ENCODE results near the gene GZMM. TPM values are rescaled to one million over a fixed set of nuclear protein-coding genes. Genes with fewer than 3 reads are reported as not detected.
A peak's percentile ranks its signal among the peaks of the same experiment; 100 is the strongest.

The GZMM gene
- total RNA-seq, 1 donor from 2014 or later: not detected

GRCh38 chr19:574658-575526 is 31.0 kb downstream of the GZMM start:
- peak overlapping the region; percentile 71 to 98 (median 95) for H3K9ac ChIP-seq (ENCODE audit: low read depth in 1 of 3, low read length in 3 of 3)
- H3K27me3 ChIP-seq (ENCODE audit: control insufficient read depth in 3 of 3, insufficient read depth in 3 of 3, low read length in 3 of 3): peaks cover 0 to 5% (median 4%) of the 10 kb centered on the region in 3 donors
- H3K27ac ChIP-seq (ENCODE audit: low read depth, low read length): peak overlapping the region; percentile 91
- peaks cover 43 to 66% (median 59%) of the 10 kb centered on the region in 3 donors for H3K4me1 ChIP-seq (ENCODE audit: control insufficient read depth in 3 of 3, insufficient read depth in 3 of 3, low read length in 3 of 3)
- H3K9me3 ChIP-seq (ENCODE audit: control insufficient read depth in 3 of 3, low read length in 3 of 3): no peaks in the 10 kb centered on the region
- H3K4me3 ChIP-seq (ENCODE audit: low read length in 3 of 3): peak overlapping the region; percentile 71 to 86 (median 74)
- peaks cover 2 to 20% (median 7%) of the 10 kb centered on the region in 3 donors for H3K36me3 ChIP-seq (ENCODE audit: control insufficient read depth in 3 of 3, insufficient read depth in 3 of 3, low read length in 3 of 3)

GRCh38 chr19:575527-576506 is 32.0 kb downstream of the GZMM start:
- H3K4me3 ChIP-seq (ENCODE audit: low read length in 3 of 3): peak overlapping the region; percentile 71 to 86 (median 74)
- peaks cover 8 to 26% (median 13%) of the 10 kb centered on the region in 3 donors for H3K36me3 ChIP-seq (ENCODE audit: control insufficient read depth in 3 of 3, insufficient read depth in 3 of 3, low read length in 3 of 3)
- H3K9ac ChIP-seq (ENCODE audit: low read depth in 1 of 3, low read length in 3 of 3): peak overlapping the region; percentile 50 to 98 (median 95)
- peaks cover 42 to 66% (median 59%) of the 10 kb centered on the region in 3 donors for H3K4me1 ChIP-seq (ENCODE audit: control insufficient read depth in 3 of 3, insufficient read depth in 3 of 3, low read length in 3 of 3)
- H3K27me3 ChIP-seq (ENCODE audit: control insufficient read depth in 3 of 3, insufficient read depth in 3 of 3, low read length in 3 of 3): peaks cover 0 to 5% (median 4%) of the 10 kb centered on the region in 3 donors
- no peaks in the 10 kb centered on the region for H3K9me3 ChIP-seq (ENCODE audit: control insufficient read depth in 3 of 3, low read length in 3 of 3)
- H3K27ac ChIP-seq (ENCODE audit: low read depth, low read length): peak overlapping the region; percentile 93

GRCh38 chr19:576768-577438 is 33.0 kb downstream of the GZMM start:
- Histone ChIP-seq H3K4me1 (ENCODE audit: control insufficient read depth in 3 of 3, insufficient read depth in 3 of 3, low read length in 3 of 3) (peaks cover 32 to 56% (median 52%) of the 10 kb centered on the region in 3 donors), H3K27ac (ENCODE audit: low read depth, low read length) (no peak overlapping the region)

GRCh38 chr19:577439-578392 is 33.9 kb downstream of the GZMM start:
- Histone ChIP-seq H3K4me3 (ENCODE audit: low read length in 3 of 3) (peak overlapping the region in 1 of 3 donors; percentile 78), H3K36me3 (ENCODE audit: control insufficient read depth in 3 of 3, insufficient read depth in 3 of 3, low read length in 3 of 3) (peaks cover 18 to 36% (median 23%) of the 10 kb centered on the region in 3 donors), H3K27ac (ENCODE audit: low read depth, low read length) (no peak overlapping the region), H3K27me3 (ENCODE audit: control insufficient read depth in 3 of 3, insufficient read depth in 3 of 3, low read length in 3 of 3) (no peaks in the 10 kb centered on the region), H3K9me3 (ENCODE audit: control insufficient read depth in 3 of 3, low read length in 3 of 3) (no peaks in the 10 kb centered on the region), H3K9ac (ENCODE audit: low read depth in 1 of 3, low read length in 3 of 3) (peak overlapping the region in 1 of 3 donors; percentile 94), H3K4me1 (ENCODE audit: control insufficient read depth in 3 of 3, insufficient read depth in 3 of 3, low read length in 3 of 3) (peaks cover 32 to 56% (median 52%) of the 10 kb centered on the region in 3 donors)

More at GRCh38 chr19:576768-577438, 33.0 kb downstream of the GZMM start:
- peak overlapping the region in 2 of 3 donors; percentile 61 to 78 for H3K4me3 ChIP-seq (ENCODE audit: low read length in 3 of 3)
- H3K36me3 ChIP-seq (ENCODE audit: control insufficient read depth in 3 of 3, insufficient read depth in 3 of 3, low read length in 3 of 3): peaks cover 16 to 34% (median 22%) of the 10 kb centered on the region in 3 donors
- H3K9ac ChIP-seq (ENCODE audit: low read depth in 1 of 3, low read length in 3 of 3): peak overlapping the region in 2 of 3 donors; percentile 45 to 94
- H3K27me3 ChIP-seq (ENCODE audit: control insufficient read depth in 3 of 3, insufficient read depth in 3 of 3, low read length in 3 of 3): no peaks in the 10 kb centered on the region
- H3K9me3 ChIP-seq (ENCODE audit: control insufficient read depth in 3 of 3, low read length in 3 of 3): no peaks in the 10 kb centered on the region

GRCh38 chr19:579111-579841 is 35.4 kb downstream of the GZMM start:
- H3K4me1 ChIP-seq (ENCODE audit: control insufficient read depth in 3 of 3, insufficient read depth in 3 of 3, low read length in 3 of 3): peaks cover 23 to 59% (median 44%) of the 10 kb centered on the region in 3 donors

DNA sequence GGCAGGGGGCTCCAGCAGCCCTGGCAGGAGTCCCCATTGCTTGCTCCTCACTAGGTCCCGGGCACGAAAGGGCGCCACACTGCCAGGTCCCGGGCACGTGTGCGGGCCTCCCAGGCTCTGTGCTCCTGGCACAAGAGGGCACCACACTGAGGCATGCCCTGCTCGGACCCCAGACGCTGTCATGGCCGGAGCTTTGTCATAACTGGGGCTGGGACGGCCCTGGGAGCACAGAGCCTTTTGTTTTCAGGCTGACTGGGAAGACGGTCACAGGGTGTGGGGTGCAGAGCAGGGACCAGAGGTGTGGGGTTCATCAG is 35.9 kb downstream of the GZMM start:
- Histone ChIP-seq H3K9me3 (ENCODE audit: control insufficient read depth in 3 of 3, low read length in 3 of 3) (no peaks in the 10 kb centered on the region), H3K4me3 (ENCODE audit: low read length in 3 of 3) (no peak overlapping the region), H3K27ac (ENCODE audit: low read depth, low read length) (no peak overlapping the region), H3K4me1 (ENCODE audit: control insufficient read depth in 3 of 3, insufficient read depth in 3 of 3, low read length in 3 of 3) (peaks cover 19 to 55% (median 39%) of the 10 kb centered on the region in 3 donors), H3K9ac (ENCODE audit: low read depth in 1 of 3, low read length in 3 of 3) (peak overlapping the region in 1 of 3 donors; percentile 16), H3K36me3 (ENCODE audit: control insufficient read depth in 3 of 3, insufficient read depth in 3 of 3, low read length in 3 of 3) (peaks cover 20 to 38% (median 27%) of the 10 kb centered on the region in 3 donors), H3K27me3 (ENCODE audit: control insufficient read depth in 3 of 3, insufficient read depth in 3 of 3, low read length in 3 of 3) (peaks cover 0 to under 1% (median 0%) of the 10 kb centered on the region in 3 donors)

More at GRCh38 chr19:579111-579841, 35.4 kb downstream of the GZMM start:
- Histone ChIP-seq H3K9me3 (ENCODE audit: control insufficient read depth in 3 of 3, low read length in 3 of 3) (no peaks in the 10 kb centered on the region), H3K9ac (ENCODE audit: low read depth in 1 of 3, low read length in 3 of 3) (peak overlapping the region in 1 of 3 donors; percentile 16), H3K27me3 (ENCODE audit: control insufficient read depth in 3 of 3, insufficient read depth in 3 of 3, low read length in 3 of 3) (no peaks in the 10 kb centered on the region), H3K36me3 (ENCODE audit: control insufficient read depth in 3 of 3, insufficient read depth in 3 of 3, low read length in 3 of 3) (peaks cover 20 to 38% (median 27%) of the 10 kb centered on the region in 3 donors), H3K27ac (ENCODE audit: low read depth, low read length) (no peak overlapping the region), H3K4me3 (ENCODE audit: low read length in 3 of 3) (no peak overlapping the region)

- Histone ChIP-seq H3K27me3 (ENCODE audit: control insufficient read depth in 3 of 3, insufficient read depth in 3 of 3, low read length in 3 of 3) (peaks cover 0 to 3% (median 0%) of the 10 kb centered on the region in 3 donors), H3K27ac (ENCODE audit: low read depth, low read length) (no peak overlapping the region), H3K4me3 (ENCODE audit: low read length in 3 of 3) (no peak overlapping the region), H3K36me3 (ENCODE audit: control insufficient read depth in 3 of 3, insufficient read depth in 3 of 3, low read length in 3 of 3) (peaks cover 20 to 35% (median 27%) of the 10 kb centered on the region in 3 donors), H3K9ac (ENCODE audit: low read depth in 1 of 3, low read length in 3 of 3) (peak overlapping the region in 1 of 3 donors; percentile 16), H3K4me1 (ENCODE audit: control insufficient read depth in 3 of 3, insufficient read depth in 3 of 3, low read length in 3 of 3) (peaks cover 14 to 51% (median 33%) of the 10 kb centered on the region in 3 donors), H3K9me3 (ENCODE audit: control insufficient read depth in 3 of 3, low read length in 3 of 3) (no peaks in the 10 kb centered on the region)
Observed at GRCh38 chr19:580274-580835, 36.5 kb downstream of the GZMM start.
